Osteoblast (primary cell): ENCODE results near the gene FBXL17. TPM values are rescaled to one million over a fixed set of nuclear protein-coding genes. Genes with fewer than 3 reads are reported as not detected.

Experiments
- DNase-seq: peaks from one replicate; pipeline ENCODE4 v3.0.0; 2011; ENCODE audit warnings: low spot score, mixed read lengths; ENCODE audit not compliant: insufficient read length; ENCODE audit errors: missing footprints
- H2AFZ ChIP-seq: 2 replicates; pipeline ENCODE4 v1.6.0; 2011; ENCODE audit warnings: mild to moderate bottlenecking, low read length
- H3K27ac ChIP-seq: 2 replicates; pipeline ENCODE4 v1.5.1; 2011; ENCODE audit warnings: mild to moderate bottlenecking, low read depth, low read length, moderate library complexity
- H3K27me3 ChIP-seq: 2 replicates; pipeline ENCODE4 v1.6.0; 2012; ENCODE audit warnings: mild to moderate bottlenecking, control low read depth, inconsistent platforms, low read length, moderate library complexity; ENCODE audit not compliant: insufficient read depth
- H3K36me3 ChIP-seq: 2 replicates; pipeline ENCODE4 v1.5.1; 2011; ENCODE audit warnings: mild to moderate bottlenecking, low read length, control low read depth, moderate library complexity; ENCODE audit not compliant: insufficient read depth
- H3K4me1 ChIP-seq: 2 replicates; pipeline ENCODE4 v1.5.1; 2011; ENCODE audit warnings: mild to moderate bottlenecking, low read length, control low read depth, moderate library complexity; ENCODE audit not compliant: insufficient read depth
- H3K4me2 ChIP-seq: 2 replicates; pipeline ENCODE4 v1.6.0; 2011; ENCODE audit warnings: mild to moderate bottlenecking, low read length; ENCODE audit not compliant: insufficient read depth
- H3K4me3 ChIP-seq: fragments of 200-600 bp; sonication (generic); 3 replicates; pipeline ENCODE4 v1.5.1; 2012; ENCODE audit warnings: mild to moderate bottlenecking, low read length, inconsistent platforms; ENCODE audit not compliant: insufficient read depth
- H3K79me2 ChIP-seq: 2 replicates; pipeline ENCODE4 v1.6.0; 2012; ENCODE audit warnings: mild to moderate bottlenecking, low read length, control low read depth, inconsistent platforms; ENCODE audit not compliant: insufficient read depth
- H3K9me3 ChIP-seq: 2 replicates; pipeline ENCODE4 v1.5.1; 2011; ENCODE audit warnings: low read depth, low read length, control low read depth
- H4K20me1 ChIP-seq: 2 replicates; pipeline ENCODE4 v1.6.0; 2012; ENCODE audit warnings: mild to moderate bottlenecking, low read length, control low read depth; ENCODE audit not compliant: insufficient read depth
- CTCF ChIP-seq: IDR thresholded peaks from 2 replicates; pipeline ENCODE4 v1.5.1; 2011; ENCODE audit warnings: mild to moderate bottlenecking, low read depth, low read length, moderate library complexity; ENCODE audit errors: extremely low read depth
- total RNA-seq: library from RNA; depleted of rRNA; stranded (reverse); fragments of >200 nt; gene quantifications from 2 replicates; pipeline ENCODE4 v1.2.3, GENCODE V29; 2012

The FBXL17 gene
- total RNA-seq, 1 donor = 19.5 TPM

GRCh38 chr5:108420158-108420557 lies 38.3 kb upstream of the FBXL17 start:
- no peak for TF ChIP-seq CTCF

GRCh38 chr5:108418197-108418596 lies 36.3 kb upstream of the FBXL17 start:
- Histone ChIP-seq H3K9me3 (no peaks in the 10 kb centered on the region), H3K36me3 (no peaks in the 10 kb centered on the region), H3K4me1 (no peaks in the 10 kb centered on the region), H3K27ac (no peak overlapping the region), H3K27me3 (no peaks in the 10 kb centered on the region), H3K4me2 (no peak overlapping the region), H3K4me3 (no peak overlapping the region), H3K79me2 (no peaks in the 10 kb centered on the region), H4K20me1 (no peaks in the 10 kb centered on the region), H2AFZ (no peak overlapping the region)
- no peak for TF ChIP-seq CTCF
- DNase-seq = no peak

More at GRCh38 chr5:108420158-108420557, 38.3 kb upstream of the FBXL17 start:
- no peaks in the 10 kb centered on the region for H3K79me2 ChIP-seq
- H3K4me2 ChIP-seq = no peak overlapping the region
- H2AFZ ChIP-seq = no peak overlapping the region
- H3K9me3 ChIP-seq = no peaks in the 10 kb centered on the region
- H4K20me1 ChIP-seq = no peaks in the 10 kb centered on the region
- H3K4me3 ChIP-seq = no peak overlapping the region
- no peaks in the 10 kb centered on the region for H3K36me3 ChIP-seq
- H3K4me1 ChIP-seq = no peaks in the 10 kb centered on the region
- H3K27ac ChIP-seq = no peak overlapping the region
- no peaks in the 10 kb centered on the region for H3K27me3 ChIP-seq
- no peak for DNase-seq

GRCh38 chr5:108417166-108417670 lies 35.3 kb upstream of the FBXL17 start:
- Histone ChIP-seq H2AFZ (no peak overlapping the region), H3K27ac (no peak overlapping the region), H4K20me1 (no peaks in the 10 kb centered on the region), H3K79me2 (no peaks in the 10 kb centered on the region), H3K9me3 (no peaks in the 10 kb centered on the region), H3K4me1 (no peaks in the 10 kb centered on the region), H3K4me2 (no peak overlapping the region), H3K27me3 (no peaks in the 10 kb centered on the region), H3K36me3 (no peaks in the 10 kb centered on the region), H3K4me3 (no peak overlapping the region)
- no peak for TF ChIP-seq CTCF
- DNase-seq = no peak

GRCh38 chr5:108415726-108416125 lies 33.8 kb upstream of the FBXL17 start:
- TF ChIP-seq CTCF = no peak
- H3K27ac ChIP-seq = no peak overlapping the region
- H3K9me3 ChIP-seq = no peaks in the 10 kb centered on the region
- H3K36me3 ChIP-seq = no peaks in the 10 kb centered on the region
- no peaks in the 10 kb centered on the region for H3K4me1 ChIP-seq
- H2AFZ ChIP-seq = no peak overlapping the region
- no peaks in the 10 kb centered on the region for H3K27me3 ChIP-seq
- no peaks in the 10 kb centered on the region for H4K20me1 ChIP-seq
- no peaks in the 10 kb centered on the region for H3K79me2 ChIP-seq
- no peak overlapping the region for H3K4me3 ChIP-seq
- no peak overlapping the region for H3K4me2 ChIP-seq
- no peak for DNase-seq
